Body of pancreas (tissue), 4 donors: ENCODE results near the gene DUS1L. TPM values are rescaled to one million over a fixed set of nuclear protein-coding genes. Genes with fewer than 3 reads are reported as not detected.

Source experiments
- ATAC-seq: fragments of 150-250 bp; one replicate; pipeline ENCODE4 v1.9.1; 2016
- DNase-seq, 4 donors: peaks; one replicate each; pipeline ENCODE4 v3.0.0-alpha.2; 2019
- H3K27ac ChIP-seq, 4 donors: fragments of 200-600 bp; sonication (generic); 1 replicate in 3 of 4; 2 replicates in 1 of 4; pipeline versions ENCODE4 v1.5.1 to v1.6.1; 2016 to 2019; ENCODE audit warnings: mild to moderate bottlenecking in 1 of 4, mixed read lengths in 1 of 4, moderate library complexity in 1 of 4
- H3K27me3 ChIP-seq, 2 donors: fragments of 200-600 bp; sonication (generic); one replicate each; pipeline ENCODE4 v1.6.0; 2016; ENCODE audit warnings: mild to moderate bottlenecking in 1 of 2
- H3K36me3 ChIP-seq, 2 donors: fragments of 200-600 bp; sonication (generic); replicated peaks in 1 of 2; 2 replicates each; pipeline ENCODE4 v1.5.1; 2016; ENCODE audit warnings: low read depth in 2 of 2; ENCODE audit not compliant: insufficient read depth in 1 of 2
- H3K4me1 ChIP-seq: fragments of 200-600 bp; sonication (generic); one replicate; pipeline ENCODE4 v1.6.0; 2016
- H3K4me3 ChIP-seq, 2 donors: fragments of 200-600 bp; sonication (generic); 1 replicate in 1 of 2; 2 replicates in 1 of 2; pipeline ENCODE4 v1.5.1; 2016 to 2019
- H3K9me3 ChIP-seq, 3 donors: fragments of 200-600 bp; sonication (generic); 1 replicate in 2 of 3; 2 replicates in 1 of 3; pipeline ENCODE4 v1.5.1; 2016
- POLR2A ChIP-seq, 3 donors: fragments of 450-650 bp; IDR thresholded peaks; one replicate each; pipeline ENCODE4 v1.6.1; 2016; ENCODE audit warnings: antibody characterized with exemption in 3 of 3, mild to moderate bottlenecking in 2 of 3
- WGBS, 2 donors: methylation state at CpG; one replicate each; pipeline ENCODE4 v1.1.5; 2017; 5-methylcytosine and 5-hydroxymethylcytosine counted together
- intact Hi-C: fragments of 100-400 bp; cut with DNase I; formaldehyde crosslinking; loops from one replicate; pipeline ENCODE4 v1.15.1; 2023
- total RNA-seq, 2 donors: library from RNA; depleted of rRNA; stranded (reverse); fragments of >200 nt; gene quantifications; one replicate each; pipeline ENCODE4 v1.1.0, GENCODE V29; 2016
- TF ChIP-seq, protein P1 (sequence below), 7 experiments: fragments of 450-650 bp in 4 of 7; fragments of 200-600 bp in 3 of 7; sonication (generic) in 3 of 7; IDR thresholded peaks; one replicate each; pipeline ENCODE4 v1.5.1; 2016 to 2019; ENCODE audit warnings: antibody characterized with exemption in 7 of 7

Gene DUS1L
- total RNA-seq, 2 donors from 2014 or later, result 76.0 to 128 TPM

GRCh38 chr17:82060001-82060380 lies 5.6 kb downstream of the DUS1L start:
- DNase-seq, result no peak
- Histone ChIP-seq H3K27ac (no peak overlapping the region), H3K9me3 (no peaks in the 10 kb centered on the region), H3K36me3 (peaks cover 4 to 26% of the 10 kb centered on the region in 2 donors), H3K4me1 (peaks cover 20% of the 10 kb centered on the region), H3K4me3 (no peak overlapping the region), H3K27me3 (no peaks in the 10 kb centered on the region)
- intact Hi-C loops, result no loop called here
- WGBS, 2 donors, result 60 to 79% methylated on average over 3 to 12 of the region's 16 CpGs
- no peak for TF ChIP-seq POLR2A (IDR thresholded peaks at IDR 0.05)
- TF ChIP-seq, protein P1, sequence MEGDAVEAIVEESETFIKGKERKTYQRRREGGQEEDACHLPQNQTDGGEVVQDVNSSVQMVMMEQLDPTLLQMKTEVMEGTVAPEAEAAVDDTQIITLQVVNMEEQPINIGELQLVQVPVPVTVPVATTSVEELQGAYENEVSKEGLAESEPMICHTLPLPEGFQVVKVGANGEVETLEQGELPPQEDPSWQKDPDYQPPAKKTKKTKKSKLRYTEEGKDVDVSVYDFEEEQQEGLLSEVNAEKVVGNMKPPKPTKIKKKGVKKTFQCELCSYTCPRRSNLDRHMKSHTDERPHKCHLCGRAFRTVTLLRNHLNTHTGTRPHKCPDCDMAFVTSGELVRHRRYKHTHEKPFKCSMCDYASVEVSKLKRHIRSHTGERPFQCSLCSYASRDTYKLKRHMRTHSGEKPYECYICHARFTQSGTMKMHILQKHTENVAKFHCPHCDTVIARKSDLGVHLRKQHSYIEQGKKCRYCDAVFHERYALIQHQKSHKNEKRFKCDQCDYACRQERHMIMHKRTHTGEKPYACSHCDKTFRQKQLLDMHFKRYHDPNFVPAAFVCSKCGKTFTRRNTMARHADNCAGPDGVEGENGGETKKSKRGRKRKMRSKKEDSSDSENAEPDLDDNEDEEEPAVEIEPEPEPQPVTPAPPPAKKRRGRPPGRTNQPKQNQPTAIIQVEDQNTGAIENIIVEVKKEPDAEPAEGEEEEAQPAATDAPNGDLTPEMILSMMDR (IDR thresholded peaks at IDR 0.05), result no peak
- no peak for ATAC-seq

DNA sequence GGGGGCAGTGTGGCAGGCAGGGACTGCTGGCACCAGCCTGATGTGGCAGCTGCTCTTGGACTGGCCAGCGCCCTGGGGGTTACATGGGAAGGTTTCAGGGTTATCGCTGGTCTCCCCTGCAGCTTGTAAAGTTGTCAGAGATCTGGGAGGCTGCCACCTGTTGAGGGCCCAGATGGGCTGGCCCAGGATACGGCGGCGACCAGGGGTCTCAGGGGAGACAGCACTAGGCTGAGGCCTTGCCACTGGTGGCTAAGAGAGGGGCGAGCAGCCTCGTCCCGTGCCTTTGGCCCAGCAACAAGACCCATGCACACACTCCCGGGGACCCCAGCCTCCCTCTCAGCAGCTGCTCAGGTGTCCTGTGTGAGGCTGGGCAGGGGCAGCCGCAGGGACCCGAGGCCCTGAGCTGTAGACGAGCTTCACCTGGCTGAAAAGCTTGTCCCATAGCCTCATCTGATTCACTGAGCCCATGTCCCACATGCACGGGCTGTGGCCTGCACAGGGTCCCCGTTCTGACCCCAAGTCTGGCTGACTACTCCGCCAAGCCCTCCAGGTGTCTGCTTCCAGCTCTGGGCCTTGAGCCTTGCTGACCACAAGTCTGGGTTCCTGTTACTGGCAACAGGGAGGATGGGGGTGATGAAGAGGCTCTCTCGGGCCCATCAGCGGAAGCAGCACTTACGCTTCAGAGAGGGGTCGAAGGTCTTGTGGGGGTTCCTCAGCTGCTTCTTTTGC lies 6.2 kb downstream of the DUS1L start:
- Histone ChIP-seq H3K4me1 (peaks cover 15% of the 10 kb centered on the region), H3K9me3 (no peaks in the 10 kb centered on the region), H3K27me3 (no peaks in the 10 kb centered on the region), H3K4me3 (no peak overlapping the region), H3K27ac (no peak overlapping the region), H3K36me3 (peaks cover 8 to 28% of the 10 kb centered on the region in 2 donors)
- DNase-seq (no peak), ATAC-seq (no peak)
- TF ChIP-seq, protein P1 (IDR thresholded peaks at IDR 0.05), result no peak
- TF ChIP-seq POLR2A (IDR thresholded peaks at IDR 0.05), result no peak
- WGBS, 2 donors, result 81% methylated on average over 7 to 19 of the region's 19 CpGs
- intact Hi-C loops, result no loop called here

GRCh38 chr17:82058855-82059249 lies 6.8 kb downstream of the DUS1L start:
- no peak overlapping the region for H3K27ac ChIP-seq
- ATAC-seq, result no peak
- DNase-seq, result no peak
- 88% methylated on average over 7 to 10 of the region's 10 CpGs for WGBS, 2 donors
- no peak overlapping the region for H3K4me3 ChIP-seq
- no peaks in the 10 kb centered on the region for H3K9me3 ChIP-seq
- no peak for TF ChIP-seq POLR2A (IDR thresholded peaks at IDR 0.05)
- TF ChIP-seq, protein P1 (IDR thresholded peaks at IDR 0.05), result no peak
- peaks cover 10% of the 10 kb centered on the region for H3K4me1 ChIP-seq
- H3K27me3 ChIP-seq, result no peaks in the 10 kb centered on the region
- H3K36me3 ChIP-seq, result peaks cover 8 to 28% of the 10 kb centered on the region in 2 donors
- intact Hi-C loops, result no loop called here

GRCh38 chr17:82058230-82058854 lies 7.3 kb downstream of the DUS1L start:
- Histone ChIP-seq H3K36me3 (peaks cover 8 to 28% of the 10 kb centered on the region in 2 donors), H3K9me3 (no peaks in the 10 kb centered on the region), H3K4me1 (peaks cover 10% of the 10 kb centered on the region), H3K27ac (no peak overlapping the region), H3K4me3 (no peak overlapping the region), H3K27me3 (no peaks in the 10 kb centered on the region)
- ATAC-seq (no peak), DNase-seq (no peak)
- WGBS, 2 donors, result 83 to 93% methylated on average over 14 to 17 of the region's 17 CpGs
- TF ChIP-seq, protein P1 (IDR thresholded peaks at IDR 0.05), result no peak
- intact Hi-C loops, result no loop called here
